Dermis blood vessel endothelial cell (primary cell): ENCODE data around the gene CMIP. TPM values are rescaled to one million over a fixed set of nuclear protein-coding genes. Genes with fewer than 3 reads are reported as not detected.
"Not testable (repeated sequence)": the region's sequence is repeated elsewhere in the genome, so short reads cannot be mapped to it uniquely, and the experiment has no call there.

Experiments used
- DNase-seq: peaks from one replicate; pipeline ENCODE4 v3.0.0; 2010
- total RNA-seq: library from RNA; depleted of rRNA; stranded (reverse); fragments of >200 nt; gene quantifications from 2 replicates; pipeline ENCODE4 v1.2.3, GENCODE V29; 2014

The CMIP gene
- total RNA-seq, 1 donor from 2014 or later: 39.0 TPM

DNA sequence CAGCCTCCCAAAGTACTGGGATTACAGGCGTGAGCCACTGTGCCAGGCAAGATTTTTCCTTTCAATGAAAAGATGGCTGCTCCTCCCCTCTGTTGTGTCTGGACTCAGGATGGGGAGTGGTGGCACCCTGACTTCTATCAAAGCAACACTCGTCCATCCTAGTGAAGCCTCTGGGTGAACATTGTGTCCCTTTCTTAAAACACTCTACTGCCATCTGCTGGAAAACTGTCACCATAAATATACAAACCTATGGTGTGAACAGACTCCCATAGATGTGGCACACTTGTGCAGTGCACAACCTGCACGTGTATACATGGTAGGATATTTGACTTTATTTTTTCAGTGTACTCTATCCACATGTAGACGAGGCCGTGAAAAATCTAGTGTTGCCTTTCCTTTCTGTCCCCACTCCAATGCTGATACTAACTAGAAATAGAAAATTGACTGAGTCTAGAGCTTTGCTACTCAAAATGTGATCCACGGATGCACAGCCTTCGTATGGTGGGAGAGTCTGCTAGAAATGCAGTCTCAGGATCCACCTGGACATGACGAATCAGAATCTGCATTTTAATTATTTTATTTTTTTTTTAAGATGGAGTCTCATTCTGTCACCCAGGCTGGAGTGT lies 278.6 kb downstream of the CMIP start:
- DNase-seq: peak; percentile 95

GRCh38 chr16:81728435-81728834 lies 283.8 kb downstream of the CMIP start:
- no peak for DNase-seq

DNA sequence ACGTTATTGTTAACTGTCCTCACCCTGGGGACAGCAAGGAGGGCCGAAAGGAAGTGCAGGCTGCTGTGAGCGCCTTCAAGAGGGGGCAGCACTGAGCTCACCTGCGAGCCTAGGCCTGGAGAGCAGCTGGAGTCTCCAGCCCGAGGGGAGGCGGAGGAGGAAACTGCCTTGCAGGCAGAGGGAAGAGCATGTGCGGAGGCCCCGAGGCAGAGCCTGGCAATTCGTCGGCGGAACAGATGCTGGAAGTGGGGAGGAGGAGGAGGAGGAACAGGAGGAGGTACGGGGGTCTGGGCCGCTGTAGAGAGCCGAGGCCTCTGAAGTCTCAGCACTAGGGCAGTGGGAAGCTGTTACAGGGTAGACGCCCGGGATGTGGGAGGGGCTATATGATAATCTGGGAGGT lies 284.8 kb downstream of the CMIP start:
- no peak for DNase-seq

GRCh38 chr16:81730090-81731051 lies 285.8 kb downstream of the CMIP start:
- peak; percentile 93 for DNase-seq

DNA sequence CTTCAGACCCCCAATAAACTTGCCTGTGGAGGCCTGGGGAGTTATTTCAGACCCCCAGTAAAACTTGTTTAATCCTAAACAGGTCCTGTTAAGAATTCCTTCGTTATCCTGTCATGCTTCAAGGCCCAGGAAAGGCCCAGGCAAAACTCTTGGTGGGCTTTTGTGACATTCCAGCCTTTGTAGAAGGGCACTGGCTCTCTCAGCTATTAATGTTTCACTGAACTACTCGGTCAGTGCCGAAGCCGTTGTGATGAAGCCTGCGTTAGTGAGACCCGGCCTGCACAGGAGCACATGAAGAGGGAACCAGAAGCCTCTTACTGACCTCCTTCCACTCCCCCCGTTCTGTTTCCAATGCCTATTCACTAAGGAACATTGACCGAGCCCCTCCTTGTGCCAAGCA lies 287.0 kb downstream of the CMIP start:
- no peak for DNase-seq

- no peak for DNase-seq
Observed at GRCh38 chr16:81732699-81733098, 288.1 kb downstream of the CMIP start.

- DNase-seq: no peak
Observed at GRCh38 chr16:81733295-81733694, 288.7 kb downstream of the CMIP start.

GRCh38 chr16:81734632-81735434 lies 290.2 kb downstream of the CMIP start:
- DNase-seq: no peak

GRCh38 chr16:81737885-81738536 lies 293.4 kb downstream of the CMIP start:
- peak; percentile 93 for DNase-seq

- DNase-seq: no peak
Observed at GRCh38 chr16:81738783-81739496, 294.3 kb downstream of the CMIP start.

GRCh38 chr16:81739503-81739902 lies 294.9 kb downstream of the CMIP start:
- DNase-seq: no peak

GRCh38 chr16:81740169-81740568 lies 295.6 kb downstream of the CMIP start:
- DNase-seq: no peak

DNA sequence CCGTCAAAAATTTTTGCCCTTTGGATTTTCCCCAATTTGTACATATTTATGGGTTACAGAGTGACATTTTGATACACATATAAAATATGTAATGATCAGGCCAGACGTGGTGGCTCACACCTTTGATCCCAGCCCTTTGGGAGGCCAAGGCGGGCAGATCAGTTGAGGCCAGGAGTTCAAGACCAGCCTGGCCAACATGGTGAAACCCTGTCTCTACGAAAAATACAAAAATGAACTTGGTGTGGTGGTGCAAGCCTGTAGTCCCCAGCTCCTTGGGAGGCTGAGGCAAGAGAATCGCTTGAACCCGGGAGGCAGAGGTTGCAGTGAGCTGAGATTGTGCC lies 296.8 kb downstream of the CMIP start:
- DNase-seq: not testable (repeated sequence)

GRCh38 chr16:81744385-81744784 lies 299.8 kb downstream of the CMIP start:
- no peak for DNase-seq

DNA sequence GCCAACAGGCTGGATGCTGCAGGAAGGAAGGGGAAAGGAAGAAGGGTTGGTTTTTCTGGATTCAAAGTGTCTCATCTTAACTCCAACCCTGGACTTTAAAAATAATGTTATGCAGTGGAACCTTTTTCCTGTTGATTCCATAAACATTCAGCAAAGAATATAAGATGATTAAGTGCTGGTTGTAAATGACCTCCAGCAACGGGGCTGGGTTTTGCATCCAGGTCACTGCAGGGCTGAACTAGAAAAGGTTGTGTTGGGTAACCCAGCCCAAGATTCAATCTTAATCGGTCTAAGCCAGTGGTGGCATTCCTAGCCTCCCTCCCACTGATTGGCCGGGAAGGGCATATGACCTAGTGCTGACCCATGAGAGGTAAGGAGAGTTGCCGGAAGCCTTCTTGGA lies 300.3 kb downstream of the CMIP start:
- no peak for DNase-seq

DNA sequence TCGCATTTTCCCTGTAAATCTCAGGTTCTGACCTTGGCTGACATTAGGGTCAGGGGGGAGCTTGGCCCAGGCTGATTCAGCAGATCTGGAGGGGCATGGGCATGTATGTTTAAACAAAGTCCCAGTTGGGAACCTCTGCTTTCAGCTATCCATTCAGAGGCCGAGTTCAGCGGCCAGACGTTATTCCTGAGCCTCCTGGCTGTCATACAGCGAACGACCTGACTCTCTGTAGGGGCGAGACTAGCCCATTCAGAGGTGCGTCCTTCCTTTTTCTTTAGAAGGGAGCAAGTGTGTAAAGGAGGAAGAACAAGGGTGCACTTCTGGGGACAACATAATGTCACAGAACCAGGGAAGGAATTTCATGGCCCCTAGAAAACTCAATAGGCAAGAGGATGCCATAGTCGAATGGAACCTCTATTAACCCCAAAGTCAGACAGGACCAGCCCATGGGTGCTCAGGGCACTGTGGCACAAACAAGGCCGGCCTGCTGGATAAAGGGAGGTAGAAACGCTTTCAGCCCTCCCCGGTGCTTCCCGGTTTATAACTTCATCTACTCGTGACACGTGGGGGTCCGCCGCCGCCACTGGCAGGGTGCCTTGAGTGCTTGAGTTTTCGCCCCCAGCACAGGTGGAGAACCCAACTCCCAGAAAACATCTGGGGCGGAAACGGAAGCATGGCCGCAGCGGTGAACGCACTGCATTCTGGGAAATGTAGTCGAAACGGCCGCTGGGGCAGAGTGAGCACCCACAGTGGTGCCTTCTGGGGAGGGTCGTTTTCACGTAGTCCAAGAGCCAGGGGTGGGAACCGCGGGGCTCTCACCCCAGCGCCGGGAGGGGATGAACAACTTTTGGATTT lies 301.3 kb downstream of the CMIP start:
- DNase-seq: peak; percentile 70

- DNase-seq: no peak
Observed at GRCh38 chr16:81746566-81746965, 302.0 kb downstream of the CMIP start.

GRCh38 chr16:81748476-81749198 lies 304.0 kb downstream of the CMIP start:
- DNase-seq: no peak

DNA sequence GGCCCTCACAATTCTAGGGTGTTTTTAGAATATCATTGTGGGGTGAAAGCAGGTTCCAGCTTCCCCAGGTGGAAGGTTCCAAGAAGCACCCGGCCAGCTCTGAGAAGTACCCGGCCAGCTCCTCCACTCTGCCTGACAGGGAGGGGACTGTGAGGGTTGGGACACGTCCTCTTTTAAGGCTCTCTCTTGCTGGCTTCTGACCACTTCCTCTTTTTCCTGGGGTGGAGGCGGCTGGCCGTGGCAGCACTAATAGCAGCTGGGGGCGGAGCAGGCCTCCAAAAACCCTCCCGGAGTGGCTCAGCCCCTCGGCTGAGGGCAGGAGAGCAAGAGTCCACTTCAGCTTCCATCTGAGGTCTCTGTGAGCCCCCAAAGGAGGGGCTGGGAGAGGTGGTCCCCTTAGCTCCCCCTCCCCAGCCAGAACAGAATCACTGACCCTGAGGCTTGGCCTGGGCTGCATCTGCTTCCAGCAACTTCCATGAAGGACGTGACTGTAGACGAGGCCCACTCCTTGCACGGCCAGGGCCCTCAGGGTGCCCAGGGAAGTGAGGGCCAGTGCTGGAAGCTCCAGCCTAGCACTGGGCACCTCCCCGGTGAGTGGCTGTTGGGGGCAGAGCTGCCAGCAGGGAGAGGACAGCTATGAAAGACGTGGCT lies 307.7 kb downstream of the CMIP start:
- DNase-seq: peak; percentile 13

DNA sequence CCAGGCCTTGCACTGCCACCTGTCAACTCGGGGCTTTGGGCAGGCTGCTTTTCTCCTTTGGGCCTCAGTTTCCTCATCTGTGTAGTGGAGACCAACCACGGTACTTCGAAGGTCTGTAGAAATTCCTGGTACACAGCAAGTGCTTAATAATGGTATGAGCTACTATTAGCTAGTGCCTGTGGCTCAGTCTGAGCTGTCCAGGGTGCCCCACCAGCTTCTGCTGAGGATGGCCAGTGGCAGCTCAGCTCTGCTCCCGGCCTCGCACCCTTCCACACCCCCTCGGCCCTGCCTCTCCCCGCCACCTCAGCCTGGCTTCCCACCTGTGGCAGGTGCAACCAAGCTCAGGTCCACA lies 308.2 kb downstream of the CMIP start:
- no peak for DNase-seq
